Fibroblast of skin of left biceps (primary cell): Measurements from ENCODE around the gene RRAS2.
A peak's percentile ranks its signal among the peaks of the same experiment; 100 is the strongest.

Experiments used
- DNase-seq, 2 experiments: peaks; one replicate each; pipeline ENCODE4 v3.0.0-alpha.2; 2013; ENCODE audit warnings: low read depth in 2 of 2

Gene RRAS2

GRCh38 chr11:14336507-14337503, 22.2 kb downstream of the RRAS2 start:
- peak; percentile 69 to 72 for DNase-seq

DNA sequence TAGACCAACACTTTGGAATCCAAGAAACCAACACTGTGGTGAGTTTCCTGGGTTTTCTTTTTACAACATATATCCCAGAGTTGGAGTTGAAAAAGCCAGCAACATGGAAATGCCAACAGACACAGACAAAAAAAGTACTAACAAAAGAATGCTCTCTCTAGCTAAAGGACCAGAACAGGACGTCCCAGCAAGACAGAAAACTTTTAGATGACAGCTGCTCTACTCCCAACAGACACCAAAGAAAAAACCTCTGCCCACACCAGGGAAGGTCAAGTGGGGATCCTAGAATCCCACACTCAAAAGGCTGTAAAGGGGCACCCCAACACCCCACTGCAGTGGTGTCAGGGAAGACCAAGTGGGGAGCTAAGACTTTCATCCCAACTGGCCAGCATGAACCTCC, 23.3 kb downstream of the RRAS2 start:
- no peak for DNase-seq

DNA sequence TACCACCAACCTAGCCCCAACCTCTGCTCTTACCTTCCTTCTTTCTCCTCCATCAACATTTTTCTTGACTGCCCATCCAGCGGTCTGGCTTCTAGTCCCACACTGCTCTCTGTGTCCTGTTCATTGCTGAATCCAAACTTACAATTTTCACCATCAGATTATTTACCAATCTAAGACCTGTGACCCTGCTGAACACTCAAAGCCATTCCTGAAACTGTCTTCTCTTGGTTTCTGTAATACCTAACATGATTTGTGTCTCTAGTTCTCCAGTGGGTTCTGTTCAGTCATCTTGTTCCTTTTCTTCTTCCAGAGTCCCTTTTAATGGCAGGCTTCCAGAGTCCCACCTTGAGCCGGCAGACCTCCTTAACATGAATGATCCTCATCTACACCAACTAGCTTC, 24.1 kb downstream of the RRAS2 start:
- no peak for DNase-seq

GRCh38 chr11:14334192-14334591, 24.8 kb downstream of the RRAS2 start:
- no peak for DNase-seq

DNA sequence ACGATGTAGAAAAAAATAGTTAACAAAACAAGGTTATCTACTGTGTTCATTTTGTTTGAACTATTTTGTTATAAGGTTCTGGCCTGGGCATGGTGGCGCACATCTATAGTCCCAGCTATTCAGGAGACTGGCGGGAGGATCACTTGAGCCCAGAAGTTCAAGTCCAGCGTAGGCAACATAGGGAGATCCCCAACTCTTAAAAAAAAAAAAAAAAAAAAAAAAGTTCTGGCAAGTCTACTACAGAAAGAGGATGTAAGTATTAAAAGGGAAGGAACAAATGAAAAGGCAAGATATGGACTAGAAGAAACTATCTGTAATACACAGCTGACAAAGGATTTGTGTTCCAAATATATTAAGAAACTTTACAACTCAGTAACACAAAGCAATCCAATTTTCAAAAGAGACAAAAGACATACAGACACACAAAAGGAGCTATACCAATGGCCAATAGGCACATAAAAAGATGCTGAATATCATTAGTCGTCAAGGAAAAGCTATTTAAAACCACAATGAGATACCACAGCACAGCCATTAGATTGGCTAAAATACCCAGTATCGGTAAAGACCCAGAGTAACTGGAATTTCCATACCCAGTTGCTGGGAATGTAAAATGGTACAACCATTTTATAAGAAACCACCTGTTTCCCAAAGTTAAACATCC, 27.4 kb downstream of the RRAS2 start:
- DNase-seq: no peak

DNA sequence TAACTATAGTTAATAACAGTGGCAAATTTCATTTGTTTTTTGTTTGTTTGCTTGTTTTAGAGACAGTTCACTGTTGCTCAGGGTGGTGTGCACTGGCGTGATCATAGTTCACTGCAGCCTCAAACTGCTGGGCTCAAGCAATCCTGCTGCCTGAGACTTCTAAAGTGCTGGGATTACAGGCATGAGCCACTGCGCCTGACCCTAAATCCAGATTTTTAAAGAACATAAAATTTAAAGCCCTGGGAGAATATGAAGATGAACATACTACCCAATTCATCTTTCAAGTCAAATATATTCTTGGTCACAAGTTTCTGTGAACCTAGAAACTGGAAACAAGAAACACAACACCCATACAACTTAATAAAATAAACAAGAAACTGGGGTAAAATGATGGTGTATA, 28.1 kb downstream of the RRAS2 start:
- no peak for DNase-seq

DNA sequence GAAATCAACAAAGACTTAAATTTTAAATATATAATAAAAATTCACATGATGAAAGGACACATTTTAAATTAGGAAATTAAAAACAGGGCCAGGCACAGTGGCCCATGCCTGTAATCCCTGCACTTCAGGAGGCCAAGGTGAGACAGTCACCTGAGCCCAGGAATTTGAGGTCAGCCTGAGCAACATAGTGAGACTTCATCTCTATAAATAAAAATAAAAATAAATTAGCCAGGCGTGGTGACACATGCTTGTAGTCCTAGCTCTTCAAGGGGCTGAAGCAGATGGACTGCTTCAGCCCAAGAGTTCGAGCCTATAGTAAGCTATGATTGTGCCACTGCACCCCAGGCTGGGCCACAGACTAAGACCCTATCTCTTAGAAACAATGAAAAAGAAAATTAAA, 29.3 kb downstream of the RRAS2 start:
- no peak for DNase-seq

DNA sequence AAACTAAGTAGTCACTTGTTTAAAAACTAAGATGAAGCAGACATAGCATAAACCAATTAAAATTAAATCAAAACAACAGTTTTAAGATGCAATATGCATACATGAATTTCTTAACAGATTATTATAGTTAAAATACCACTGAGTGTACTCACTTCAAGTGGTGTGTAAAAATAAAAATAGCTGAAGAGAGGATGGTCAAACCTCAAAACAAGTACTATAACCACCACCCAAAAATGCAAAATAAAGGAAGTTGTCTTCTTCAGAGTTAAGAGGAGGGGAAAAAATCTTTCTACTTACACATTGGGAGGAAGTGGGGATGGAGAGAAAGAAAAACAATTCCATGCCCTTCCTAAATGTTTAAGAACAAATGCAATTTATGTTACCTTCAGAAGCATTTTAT, 31.9 kb downstream of the RRAS2 start:
- DNase-seq: no peak

GRCh38 chr11:14323118-14323676, 35.8 kb downstream of the RRAS2 start:
- DNase-seq: no peak

DNA sequence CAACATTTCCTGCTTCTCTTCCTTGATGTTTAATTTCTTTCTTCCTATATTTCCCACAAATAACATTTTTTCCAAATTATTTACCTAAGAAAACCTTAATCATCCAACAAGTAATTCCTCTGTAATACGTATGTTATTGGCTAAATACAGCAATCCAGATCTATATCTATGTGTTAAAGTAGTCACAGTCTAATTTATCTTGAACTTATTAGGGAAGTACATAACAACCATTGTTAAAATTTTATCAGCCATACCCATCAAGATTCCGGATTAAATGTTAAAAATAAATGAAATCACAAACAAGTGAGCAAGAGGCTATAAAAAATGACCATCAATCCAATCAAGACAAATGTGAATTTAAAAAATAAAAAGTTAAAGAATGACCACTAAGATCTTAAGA, 36.5 kb downstream of the RRAS2 start:
- DNase-seq: no peak

DNA sequence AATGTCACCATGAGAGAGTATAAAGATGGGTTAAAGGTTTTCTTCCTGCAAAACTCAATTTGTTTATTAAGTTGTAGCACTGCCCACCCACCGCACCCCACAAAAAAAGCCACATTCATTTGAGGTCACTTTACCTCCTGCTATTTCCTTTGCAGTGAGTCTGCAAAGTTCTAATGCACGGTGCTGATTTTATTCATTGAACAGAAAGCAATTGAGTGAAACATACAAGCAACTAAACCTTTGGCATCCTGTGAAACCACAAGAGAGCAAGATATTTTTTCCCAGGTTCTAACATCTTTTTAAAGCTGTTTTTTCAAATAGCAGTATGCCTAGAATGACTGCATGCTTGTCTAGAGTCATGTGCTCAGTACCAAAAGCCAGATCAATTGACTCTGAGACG, 39.0 kb downstream of the RRAS2 start:
- DNase-seq: no peak

DNA sequence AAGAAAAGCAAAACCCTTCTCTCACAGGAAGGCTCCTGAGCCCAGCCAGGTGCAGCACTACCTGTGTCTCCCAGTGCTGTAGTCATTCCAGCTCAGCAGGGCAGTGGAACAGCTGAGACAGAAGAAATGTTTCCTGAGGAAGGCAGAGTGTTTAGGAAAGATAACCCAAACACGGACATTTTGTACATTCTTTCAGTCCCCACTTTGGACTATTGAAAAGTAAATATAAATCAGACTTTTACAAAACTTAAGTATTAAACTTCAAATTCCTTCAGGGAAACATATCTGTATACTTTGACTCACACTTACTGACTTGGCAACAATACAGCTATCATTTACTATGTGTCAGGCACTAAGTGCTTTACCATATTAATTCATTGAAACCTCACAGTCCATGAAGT, 40.4 kb downstream of the RRAS2 start:
- DNase-seq: no peak

GRCh38 chr11:14317659-14318325, 41.2 kb downstream of the RRAS2 start:
- DNase-seq: no peak

GRCh38 chr11:14315130-14315529, 43.9 kb downstream of the RRAS2 start:
- no peak for DNase-seq

- no peak for DNase-seq
Measured at GRCh38 chr11:14314127-14314526, 44.9 kb downstream of the RRAS2 start.

- DNase-seq: no peak
Measured at GRCh38 chr11:14312736-14313438, 46.1 kb downstream of the RRAS2 start.

- peak; percentile 32 to 42 for DNase-seq
Measured at GRCh38 chr11:14310679-14311078, 48.3 kb downstream of the RRAS2 start.

GRCh38 chr11:14309425-14310192, 49.4 kb downstream of the RRAS2 start:
- DNase-seq: no peak

DNA sequence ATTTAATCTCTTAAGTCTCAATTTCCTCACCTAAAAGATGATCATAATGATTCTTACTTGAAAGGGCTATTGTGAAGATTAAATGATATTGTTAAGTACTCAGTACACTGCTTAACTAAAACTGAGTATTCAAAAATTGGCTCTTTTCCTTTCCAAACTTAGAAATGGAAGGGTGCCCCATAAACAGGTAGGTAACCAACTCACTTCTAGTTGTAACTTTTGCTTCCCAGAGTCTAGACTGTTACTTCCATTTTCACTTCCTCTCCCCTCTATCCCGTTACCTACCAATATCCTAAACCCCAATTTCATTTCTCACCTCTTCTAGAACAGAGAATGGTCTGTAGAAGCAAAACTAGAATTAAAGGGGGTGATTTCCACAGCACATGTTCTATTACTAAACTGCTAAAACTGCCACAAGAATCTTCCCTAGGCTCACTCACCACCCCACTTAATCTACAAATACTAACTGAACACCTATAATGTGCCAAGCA, 50.0 kb downstream of the RRAS2 start:
- no peak for DNase-seq

DNA sequence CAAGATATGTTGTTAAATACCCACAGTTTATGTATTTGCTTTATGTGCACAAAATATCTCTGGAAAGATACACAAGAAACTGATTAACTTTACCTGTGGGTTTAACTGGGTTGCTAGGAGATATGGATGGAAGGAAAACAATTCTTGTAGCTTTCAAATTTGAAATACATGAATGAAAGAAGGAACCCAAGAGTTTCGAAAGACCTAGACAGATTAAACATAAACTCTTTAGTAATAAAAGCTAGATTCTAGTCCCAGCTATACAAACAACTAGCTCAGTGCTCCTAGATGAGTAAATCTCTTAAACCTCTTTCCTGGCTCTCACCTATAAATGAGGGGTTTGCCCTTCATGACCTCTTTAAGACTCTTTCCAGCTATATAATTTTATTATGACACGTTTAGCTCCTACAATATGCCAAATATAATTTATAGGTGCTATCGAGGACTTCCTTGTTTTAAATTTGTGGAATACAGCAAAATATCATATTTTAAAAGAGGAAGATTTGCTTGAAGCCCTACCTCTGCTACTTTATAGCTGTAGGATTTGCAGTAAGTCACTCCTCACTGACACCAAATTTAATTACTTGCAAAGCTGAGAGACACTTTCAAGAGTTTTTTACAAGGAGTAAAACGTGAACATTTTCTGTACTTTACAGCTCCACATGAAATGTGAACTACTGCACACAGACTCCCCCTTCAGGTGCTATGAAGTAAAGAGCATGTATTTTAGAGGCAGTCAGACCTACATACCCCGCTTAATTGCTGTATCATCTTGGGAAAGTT, 50.7 kb downstream of the RRAS2 start:
- no peak for DNase-seq
